ENCODE results near the gene HES6. TPM values are rescaled to one million over a fixed set of nuclear protein-coding genes. Genes with fewer than 3 reads are reported as not detected.

Gene HES6
- total and polyA plus RNA-seq, 8 donors: 4.9 to 22.7 (median 16.0) TPM

GRCh38 chr2:238224356-238225035 lies 15.3 kb downstream of the HES6 start:
- Histone ChIP-seq H3K36me3 (no peaks in the 10 kb centered on the region), H3K4me3 (no peak overlapping the region), H3K27me3 (no peaks in the 10 kb centered on the region), H3K4me1 (peaks cover 0 to 9% (median 0%) of the 10 kb centered on the region in 3 donors), H3K27ac (no peak overlapping the region), H3K9me3 (no peaks in the 10 kb centered on the region)
- ATAC-seq (no peak), FAIRE-seq (no peak), DNase-seq (peak in 1 of 6 donors; percentile 41)
- TF ChIP-seq CTCF (IDR thresholded peaks at IDR 0.05): no peak
- intact Hi-C loops (cut with DNase I): no loop called here
- 92 to 96% methylated on average over 29 of the region's 29 CpGs for WGBS, 2 donors

GRCh38 chr2:238220892-238221521 lies 18.8 kb downstream of the HES6 start:
- Histone ChIP-seq H3K27ac (no peak overlapping the region), H3K9me3 (no peaks in the 10 kb centered on the region), H3K36me3 (no peaks in the 10 kb centered on the region), H3K27me3 (no peaks in the 10 kb centered on the region), H3K4me1 (no peaks in the 10 kb centered on the region), H3K4me3 (peak overlapping the region in 1 of 4 donors; percentile 1)
- 75 to 78% methylated on average over 23 of the region's 23 CpGs for WGBS, 2 donors
- no peak for FAIRE-seq
- DNase-seq: peak in 1 of 6 donors; percentile 56
- peak in 3 of 4 donors; percentile 59 to 74 (median 63) for ATAC-seq
- no peak for TF ChIP-seq CTCF (IDR thresholded peaks at IDR 0.05)
- intact Hi-C loops (cut with DNase I): no loop called here

GRCh38 chr2:238220274-238220891 lies 19.5 kb downstream of the HES6 start:
- no peaks in the 10 kb centered on the region for H3K9me3 ChIP-seq
- no peaks in the 10 kb centered on the region for H3K4me1 ChIP-seq
- no peak overlapping the region for H3K4me3 ChIP-seq
- ATAC-seq (no peak), DNase-seq (no peak), FAIRE-seq (no peak)
- TF ChIP-seq CTCF (IDR thresholded peaks at IDR 0.05): no peak
- 70 to 80% methylated on average over 10 of the region's 10 CpGs for WGBS, 2 donors
- no peaks in the 10 kb centered on the region for H3K27me3 ChIP-seq
- H3K36me3 ChIP-seq: no peaks in the 10 kb centered on the region
- H3K27ac ChIP-seq: no peak overlapping the region
- intact Hi-C loops (cut with DNase I): no loop called here

- Histone ChIP-seq H3K27me3 (no peaks in the 10 kb centered on the region), H3K9me3 (no peaks in the 10 kb centered on the region), H3K27ac (no peak overlapping the region), H3K36me3 (no peaks in the 10 kb centered on the region), H3K4me3 (no peak overlapping the region), H3K4me1 (no peaks in the 10 kb centered on the region)
- FAIRE-seq (no peak), DNase-seq (no peak), ATAC-seq (no peak)
- 85% methylated on average over 2 of the region's 2 CpGs for WGBS, 2 donors
- intact Hi-C loops (cut with DNase I): no loop called here
- no peak for TF ChIP-seq CTCF (IDR thresholded peaks at IDR 0.05)
These were observed 23.1 kb downstream of the HES6 start for GRCh38 chr2:238216651-238217184.
